SK-N-MC (cell line): ENCODE measurements around the gene RHOJ.

Source experiments
- EZH2 ChIP-seq: fragments of 200-600 bp; sonication (generic); IDR thresholded peaks from one replicate; pipeline ENCODE4 v1.6.1; 2017; ENCODE audit warnings: antibody characterized with exemption
- FOXP2 ChIP-seq: optimal IDR thresholded peaks from 2 replicates; pipeline ENCODE3; 2011; ENCODE audit warnings: mild to moderate bottlenecking, moderate library complexity; ENCODE audit not compliant: insufficient read depth; ENCODE audit errors: extremely low read length, control extremely low read depth
- POLR2AphosphoS5 ChIP-seq: IDR thresholded peaks from 2 replicates; pipeline ENCODE4 v1.6.1; 2012; ENCODE audit warnings: mild to moderate bottlenecking, low read depth, low read length, borderline replicate concordance

- TF ChIP-seq EZH2 (no peak), POLR2AphosphoS5 (no peak), FOXP2 (no peak)
These were observed 867 bp downstream of the RHOJ start for GRCh38 chr14:63205044-63205575.
